Peyer's patch (tissue), 4 donors: Measurements from ENCODE around the gene KDSR.

Source experiments
- POLR2A ChIP-seq, 2 donors: fragments of 450-650 bp; IDR thresholded peaks; one replicate each; pipeline ENCODE4 v1.5.1; 2017; ENCODE audit warnings: antibody characterized with exemption in 2 of 2, mild to moderate bottlenecking in 2 of 2, moderate library complexity in 2 of 2
- TF ChIP-seq, protein P1 (sequence below), 6 experiments: fragments of 450-650 bp in 4 of 6; fragments of 200-600 bp in 2 of 6; sonication (generic) in 1 of 6; IDR thresholded peaks; one replicate each; pipeline ENCODE4 v1.5.1; 2017 to 2019; ENCODE audit warnings: antibody characterized with exemption in 6 of 6, mild to moderate bottlenecking in 3 of 6, moderate library complexity in 1 of 6

GRCh38 chr18:63320975-63321265 is 46.1 kb downstream of the KDSR start:
- TF ChIP-seq, protein P1, sequence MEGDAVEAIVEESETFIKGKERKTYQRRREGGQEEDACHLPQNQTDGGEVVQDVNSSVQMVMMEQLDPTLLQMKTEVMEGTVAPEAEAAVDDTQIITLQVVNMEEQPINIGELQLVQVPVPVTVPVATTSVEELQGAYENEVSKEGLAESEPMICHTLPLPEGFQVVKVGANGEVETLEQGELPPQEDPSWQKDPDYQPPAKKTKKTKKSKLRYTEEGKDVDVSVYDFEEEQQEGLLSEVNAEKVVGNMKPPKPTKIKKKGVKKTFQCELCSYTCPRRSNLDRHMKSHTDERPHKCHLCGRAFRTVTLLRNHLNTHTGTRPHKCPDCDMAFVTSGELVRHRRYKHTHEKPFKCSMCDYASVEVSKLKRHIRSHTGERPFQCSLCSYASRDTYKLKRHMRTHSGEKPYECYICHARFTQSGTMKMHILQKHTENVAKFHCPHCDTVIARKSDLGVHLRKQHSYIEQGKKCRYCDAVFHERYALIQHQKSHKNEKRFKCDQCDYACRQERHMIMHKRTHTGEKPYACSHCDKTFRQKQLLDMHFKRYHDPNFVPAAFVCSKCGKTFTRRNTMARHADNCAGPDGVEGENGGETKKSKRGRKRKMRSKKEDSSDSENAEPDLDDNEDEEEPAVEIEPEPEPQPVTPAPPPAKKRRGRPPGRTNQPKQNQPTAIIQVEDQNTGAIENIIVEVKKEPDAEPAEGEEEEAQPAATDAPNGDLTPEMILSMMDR (IDR thresholded peaks at IDR 0.05): no peak
- TF ChIP-seq POLR2A (IDR thresholded peaks at IDR 0.05): no peak
